Measurements from ENCODE around the gene RRP36.

The RRP36 gene

GRCh38 chr6:43074847-43075669, 53.6 kb downstream of the RRP36 start:
- DNase-seq = no peak

- peak; percentile 64 for DNase-seq
These were observed 54.4 kb downstream of the RRP36 start, which contains the start of gene PTK7 for GRCh38 chr6:43075670-43076463. Gene PTK7, plus strand, starts transcription at chr6:43076314. Its CDS starts 175 bp downstream, at chr6:43076489.

- DNase-seq = peak; percentile 29
These were observed 55.3 kb downstream of the RRP36 start for GRCh38 chr6:43076464-43077332.

GRCh38 chr6:43077333-43077809, 55.9 kb downstream of the RRP36 start:
- no peak for DNase-seq

GRCh38 chr6:43077981-43078511, 56.6 kb downstream of the RRP36 start:
- no peak for DNase-seq

- DNase-seq = no peak
These were observed 57.3 kb downstream of the RRP36 start for GRCh38 chr6:43078691-43079090.

All from stimulated activated CD4-positive, alpha-beta T cell treated with anti-CD3 and anti-CD28 coated beads, Interleukin-15, amount 100 ng/mL, for 24 hours (primary cell).